GM18907 (cell line): ENCODE measurements around the gene CISD2.
A peak's percentile ranks its signal among the peaks of the same experiment; 100 is the strongest.
"Not testable (repeated sequence)": the region's sequence is repeated elsewhere in the genome, so short reads cannot be mapped to it uniquely, and the experiment has no call there.

ENCODE experiments used
- ATAC-seq: cut with Tn5 transposase; IDR thresholded peaks from one replicate; pipeline ENCODE4 v1.9.1; 2021; ENCODE audit warnings: mild to moderate bottlenecking, moderate library complexity; ENCODE audit not compliant: unreplicated experiment

The CISD2 gene

GRCh38 chr4:102868781-102869568 lies at the start of gene CISD2:
Gene CISD2, plus strand, starts transcription at chr4:102868992. Its CDS starts 93 bp downstream, at chr4:102869085.
- peak; percentile 92 for ATAC-seq

DNA sequence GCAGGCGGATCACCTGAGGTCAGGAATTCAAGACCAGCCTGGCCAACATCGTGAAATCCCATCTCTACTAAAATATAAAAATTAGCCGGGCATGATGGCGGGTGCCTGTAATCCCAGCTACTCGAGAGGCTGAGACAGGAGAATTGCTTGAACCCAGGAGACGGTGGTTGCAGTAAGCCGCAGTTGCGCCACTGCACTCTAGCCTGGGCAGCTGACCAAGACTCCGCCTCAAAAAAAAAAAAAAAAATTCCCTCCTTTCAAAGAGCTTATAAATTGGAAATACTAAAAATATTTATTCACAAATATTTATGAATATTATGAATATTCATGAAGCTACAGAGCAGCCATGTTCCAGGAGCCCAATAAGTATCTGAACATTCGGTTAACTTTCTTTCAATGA lies 49.7 kb upstream of the CISD2 start:
- not testable (repeated sequence) for ATAC-seq

- no peak for ATAC-seq
Observed at GRCh38 chr4:102819588-102820365, 49.0 kb upstream of the CISD2 start.

DNA sequence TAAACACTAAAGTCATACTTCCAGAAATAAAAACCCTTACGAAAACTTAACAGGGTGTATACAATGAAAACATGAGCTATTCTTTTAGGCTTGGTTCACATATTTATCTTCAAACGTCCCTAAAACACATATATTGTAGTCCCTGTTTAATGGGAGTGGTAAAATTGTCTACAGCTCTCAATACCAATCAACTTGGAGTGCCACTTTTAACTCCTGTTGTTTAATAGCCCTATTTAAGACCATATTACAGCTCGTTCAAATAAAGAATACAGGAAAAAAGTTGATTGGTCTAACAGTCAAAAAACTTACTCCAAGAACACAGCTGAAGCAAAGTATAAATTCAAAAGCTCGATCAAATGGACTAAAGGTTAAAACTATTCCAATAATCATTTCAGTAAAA lies 45.3 kb upstream of the CISD2 start:
- ATAC-seq: no peak

- ATAC-seq: no peak
Observed at GRCh38 chr4:102823897-102824296, 44.9 kb upstream of the CISD2 start.

DNA sequence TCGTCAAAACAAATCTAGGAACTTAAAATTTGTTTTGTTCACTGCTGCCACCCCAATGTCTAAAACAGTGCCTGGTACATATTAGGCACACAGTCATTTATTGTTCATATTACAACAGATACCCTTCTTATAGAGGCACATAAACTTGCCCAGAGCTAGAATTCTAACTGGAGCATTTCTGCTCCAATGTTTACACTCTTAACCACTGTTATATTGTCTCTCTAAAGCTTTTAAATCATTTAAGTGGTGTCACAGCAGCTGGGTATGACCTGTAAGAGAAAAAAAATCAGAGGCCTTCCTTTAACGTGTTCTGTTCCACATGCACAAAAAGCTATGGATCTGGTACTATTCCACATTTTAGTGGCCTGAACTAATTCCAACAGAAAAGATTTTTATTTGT lies 44.4 kb upstream of the CISD2 start:
- no peak for ATAC-seq

DNA sequence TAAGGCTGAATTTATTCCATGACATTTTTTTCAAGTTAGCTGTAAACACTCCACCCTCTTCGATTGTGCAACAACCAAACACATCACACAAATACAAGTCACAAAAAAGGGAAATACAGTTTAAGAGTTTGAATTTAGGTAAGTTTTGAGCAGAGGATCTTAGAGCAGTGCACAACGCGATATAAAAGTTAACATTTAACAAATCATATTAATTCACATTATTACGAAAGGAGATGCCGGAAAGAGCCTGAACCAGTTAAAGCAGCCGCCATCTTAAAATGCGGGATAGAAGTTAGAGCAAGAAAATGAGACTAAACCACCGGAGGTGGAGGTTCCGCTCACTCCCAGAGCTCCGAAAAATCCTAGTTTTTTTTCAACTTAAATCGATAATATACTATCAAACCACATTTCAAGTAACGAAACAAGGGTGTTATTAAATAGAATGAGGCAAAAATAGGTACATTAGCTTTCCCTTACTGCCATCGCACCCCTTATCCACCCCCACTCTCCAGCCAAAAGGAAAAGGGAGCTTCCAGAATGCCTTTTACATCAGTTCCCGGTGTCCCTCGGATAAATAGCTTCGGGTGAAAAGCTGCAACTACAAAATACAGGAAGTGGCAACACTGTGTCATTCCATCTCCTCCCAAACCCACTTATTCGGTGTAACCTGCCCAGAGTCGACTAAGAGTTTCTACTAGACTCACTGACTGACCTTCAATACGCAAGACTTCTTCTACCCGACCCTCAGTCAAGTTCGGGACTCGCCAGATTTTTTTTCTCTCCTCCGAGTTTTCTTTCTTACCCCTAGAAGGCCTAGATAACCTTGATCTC lies 43.3 kb upstream of the CISD2 start:
- ATAC-seq: no peak

DNA sequence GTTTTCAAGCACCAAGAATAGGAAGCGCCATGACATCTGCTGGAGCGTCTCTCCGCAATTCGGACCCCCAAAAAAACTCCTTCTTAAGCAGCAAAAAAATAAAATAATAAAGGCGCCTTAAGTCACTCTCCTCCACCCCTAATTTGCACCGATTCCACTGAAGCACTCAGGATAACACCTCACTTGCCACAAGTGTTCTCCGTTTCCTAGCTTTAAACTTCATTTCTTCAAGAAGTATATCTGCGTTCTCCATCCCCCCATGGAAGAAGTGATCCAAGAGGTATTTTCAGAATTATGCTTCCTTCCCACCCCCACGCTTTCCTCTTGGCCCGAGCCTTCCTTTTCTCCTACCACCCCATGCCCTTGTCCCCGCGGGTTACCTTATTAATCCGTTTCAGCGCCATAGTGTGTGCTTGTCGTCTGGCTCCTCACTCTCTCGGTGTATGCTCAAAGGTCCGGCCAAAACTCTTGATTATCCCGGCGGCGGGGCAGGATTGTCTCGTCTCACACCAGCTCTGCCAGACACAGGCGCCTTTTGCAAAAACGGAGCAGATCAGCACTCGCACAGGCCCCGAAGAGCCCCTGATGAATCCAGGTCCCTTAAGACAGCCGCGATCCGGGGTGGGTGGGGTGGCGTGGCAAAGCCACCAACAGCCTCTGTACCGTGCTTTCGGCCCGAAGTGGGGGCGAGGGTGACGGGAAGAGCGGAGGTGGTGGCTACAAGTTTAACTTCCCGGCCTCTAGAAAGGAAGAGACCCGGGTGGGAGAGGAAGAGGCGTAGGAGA lies 42.5 kb upstream of the CISD2 start:
- ATAC-seq: no peak

GRCh38 chr4:102826890-102827673 lies 41.7 kb upstream of the CISD2 start, which contains the start of gene UBE2D3:
Gene UBE2D3, minus strand, starts transcription at chr4:102827551. Its CDS starts 1,043 bp downstream, at chr4:102826508.
- peak; percentile 38 for ATAC-seq

DNA sequence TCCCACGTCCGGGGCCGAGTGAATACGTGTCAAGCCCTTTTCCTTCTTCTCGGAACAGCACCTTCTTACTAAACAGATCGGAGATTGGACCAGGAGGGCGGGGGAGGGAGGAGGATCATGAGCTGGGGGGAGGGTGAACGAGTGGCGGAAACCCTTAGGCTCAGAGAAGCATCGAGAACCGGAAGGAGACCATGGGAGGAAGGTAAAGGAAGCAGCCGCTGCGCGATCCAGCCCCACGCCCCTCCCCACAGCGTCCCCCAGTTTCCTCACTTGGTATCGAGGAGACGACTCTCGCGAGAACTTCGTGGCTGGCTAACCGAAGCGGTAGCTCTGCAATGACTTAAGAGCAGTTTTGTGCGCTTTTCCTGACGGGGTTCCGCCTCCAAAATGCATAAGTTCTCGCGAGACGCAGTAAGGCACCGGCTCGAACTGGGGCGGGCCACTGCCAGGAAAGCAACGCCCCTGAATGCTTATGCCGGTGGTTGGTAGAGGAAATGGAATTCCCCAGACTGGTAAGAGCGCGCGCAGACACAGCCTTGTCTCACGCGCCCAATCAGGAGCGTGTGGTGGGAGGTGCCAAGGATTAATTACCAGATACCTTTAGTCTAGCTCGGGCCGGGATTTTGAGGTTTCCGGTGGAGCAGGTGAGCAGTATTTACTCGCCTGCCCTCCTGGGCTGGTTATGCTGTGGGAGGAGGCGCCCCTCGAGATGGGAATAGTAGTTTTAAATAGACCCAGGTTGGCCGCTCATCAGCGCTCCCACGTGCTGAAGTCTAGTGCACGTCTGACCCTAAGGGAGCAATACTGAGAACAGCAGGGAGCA lies 40.9 kb upstream of the CISD2 start:
- peak; percentile 88 for ATAC-seq

GRCh38 chr4:102828497-102828808 lies 40.3 kb upstream of the CISD2 start:
- no peak for ATAC-seq

DNA sequence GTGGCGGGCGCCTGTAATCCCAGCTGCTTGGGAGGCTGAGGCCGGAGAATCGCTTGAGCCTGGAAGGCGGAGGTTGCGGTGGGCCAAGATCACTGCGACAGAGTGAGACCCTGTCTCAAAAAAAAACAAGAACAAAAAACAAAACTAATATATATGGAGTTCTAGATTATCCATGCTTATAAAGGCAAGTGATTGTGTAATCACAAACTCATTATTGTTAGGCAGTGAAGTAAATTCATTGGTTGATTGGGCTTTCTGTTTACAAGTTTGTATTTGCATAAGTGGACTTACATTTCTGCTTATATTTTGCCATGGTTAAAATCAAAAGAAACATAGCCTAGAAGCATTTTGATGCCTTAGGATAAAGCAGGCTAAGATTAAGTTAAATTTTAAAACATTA lies 39.0 kb upstream of the CISD2 start:
- no peak for ATAC-seq

GRCh38 chr4:102832105-102832504 lies 36.7 kb upstream of the CISD2 start:
- ATAC-seq: no peak

GRCh38 chr4:102832667-102833066 lies 36.1 kb upstream of the CISD2 start:
- ATAC-seq: no peak

- ATAC-seq: no peak
Observed at GRCh38 chr4:102836596-102836995, 32.2 kb upstream of the CISD2 start.

DNA sequence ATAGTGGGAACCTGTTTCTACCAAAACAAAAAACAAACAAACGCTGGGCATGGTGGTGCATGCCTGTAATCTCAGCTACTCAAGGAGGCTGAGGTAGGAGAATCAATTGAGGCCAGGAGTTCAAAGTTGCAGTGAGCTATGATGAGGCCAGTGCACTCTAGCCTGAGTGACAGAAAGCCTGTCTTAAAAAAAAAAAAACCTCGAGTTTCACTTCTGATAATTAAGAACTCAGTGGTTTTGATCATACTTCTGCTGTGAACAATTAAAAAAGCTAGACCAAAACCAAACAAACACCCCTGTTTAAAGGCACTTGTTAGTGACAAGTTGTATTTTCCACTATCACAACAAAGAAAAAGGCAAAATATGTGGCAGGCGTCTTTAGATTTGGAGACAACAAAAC lies 26.4 kb upstream of the CISD2 start:
- ATAC-seq: no peak

GRCh38 chr4:102843273-102843672 lies 25.5 kb upstream of the CISD2 start:
- ATAC-seq: no peak

DNA sequence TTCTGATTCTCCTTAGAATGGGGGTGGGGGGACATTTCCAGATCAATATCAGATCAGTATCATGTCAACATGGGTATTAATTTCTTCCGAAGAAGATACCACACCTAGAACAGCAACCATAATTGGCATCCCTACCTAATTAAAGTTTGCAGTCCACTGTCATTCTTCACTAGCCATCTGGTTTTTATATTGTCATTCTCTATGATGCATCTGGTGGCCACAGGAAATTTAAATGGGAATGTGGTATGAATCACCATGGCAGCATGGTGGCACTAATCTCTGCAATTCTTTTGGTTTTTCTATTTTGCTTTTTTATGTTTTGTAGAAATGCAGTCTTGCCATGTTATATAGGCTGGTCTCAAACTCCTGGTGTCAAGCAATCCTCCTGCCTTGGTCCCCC lies 24.9 kb upstream of the CISD2 start:
- no peak for ATAC-seq

DNA sequence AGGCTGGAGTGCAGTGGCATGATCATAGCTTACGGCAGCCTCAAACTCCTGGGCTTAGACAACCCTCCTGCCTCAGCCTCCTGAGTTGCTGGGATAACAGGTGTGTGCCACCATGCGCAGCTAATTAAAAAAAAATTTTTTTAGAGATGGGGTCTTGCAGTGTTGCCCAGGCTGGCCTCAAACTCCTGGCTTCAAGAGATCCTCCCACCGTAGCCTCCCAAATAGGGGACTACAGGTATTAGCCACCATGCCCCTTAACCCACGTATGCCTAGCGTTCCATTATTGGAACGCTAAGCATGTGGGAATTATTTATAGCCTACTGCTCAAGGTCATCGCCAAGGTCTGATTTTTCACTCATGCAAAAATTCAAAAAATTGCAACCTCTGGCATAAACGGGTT lies 21.1 kb upstream of the CISD2 start:
- ATAC-seq: no peak
